H9 (cell line): ENCODE data around the gene MUTYH. TPM values are rescaled to one million over a fixed set of nuclear protein-coding genes. Genes with fewer than 3 reads are reported as not detected.

ENCODE experiments used
- DNase-seq: peaks from one replicate; pipeline ENCODE4 v3.0.0-alpha.2; 2017
- H2AFZ ChIP-seq: one replicate; pipeline ENCODE4 v1.6.1; 2013; ENCODE audit warnings: mild to moderate bottlenecking, low read length, control low read depth, moderate library complexity
- H2AK5ac ChIP-seq: 2 replicates; pipeline ENCODE4 v1.6.1; 2013; ENCODE audit warnings: low read length, control low read depth, mixed read lengths; ENCODE audit not compliant: insufficient read length
- H2BK120ac ChIP-seq: one replicate; pipeline ENCODE4 v1.6.1; 2013; ENCODE audit warnings: low read depth, mild to moderate bottlenecking, low read length, control low read depth, inconsistent platforms; ENCODE audit not compliant: poor library complexity, severe bottlenecking
- H2BK12ac ChIP-seq: 2 replicates; pipeline ENCODE4 v1.6.1; 2013; ENCODE audit warnings: low read length, control low read depth, mixed read lengths, low read depth; ENCODE audit not compliant: insufficient read length
- H2BK15ac ChIP-seq: 2 replicates; pipeline ENCODE4 v1.6.1; 2013; ENCODE audit warnings: low read depth, low read length, control low read depth
- H2BK20ac ChIP-seq: one replicate; pipeline ENCODE4 v1.6.1; 2013; ENCODE audit warnings: low read depth, mild to moderate bottlenecking, low read length, control low read depth, inconsistent platforms; ENCODE audit not compliant: poor library complexity, severe bottlenecking
- H2BK5ac ChIP-seq: 2 replicates; pipeline ENCODE4 v1.6.1; 2013; ENCODE audit warnings: low read length, control low read depth, mixed read lengths; ENCODE audit not compliant: insufficient read length
- H3K14ac ChIP-seq: 2 replicates; pipeline ENCODE4 v1.6.1; 2013; ENCODE audit warnings: low read length, control low read depth; ENCODE audit not compliant: insufficient read depth
- H3K18ac ChIP-seq: 2 replicates; pipeline ENCODE4 v1.6.1; 2013; ENCODE audit warnings: low read depth, mild to moderate bottlenecking, mixed read lengths, low read length, control low read depth; ENCODE audit not compliant: insufficient read length
- H3K23ac ChIP-seq: 2 replicates; pipeline ENCODE4 v1.6.1; 2013; ENCODE audit warnings: low read length, control low read depth, mixed read lengths, low read depth; ENCODE audit not compliant: insufficient read length
- H3K23me2 ChIP-seq: 2 replicates; pipeline ENCODE4 v1.6.1; 2013; ENCODE audit warnings: low read depth, mild to moderate bottlenecking, mixed read lengths, low read length, control low read depth; ENCODE audit not compliant: insufficient read length, poor library complexity, severe bottlenecking
- H3K27ac ChIP-seq: 2 replicates; pipeline ENCODE4 v1.5.1; 2013; ENCODE audit warnings: low read length, control low read depth, mixed read lengths, low read depth; ENCODE audit not compliant: insufficient read length
- H3K27me3 ChIP-seq: 2 replicates; pipeline ENCODE4 v1.6.1; 2013; ENCODE audit warnings: low read length, control low read depth, inconsistent platforms; ENCODE audit not compliant: insufficient read depth
- H3K4ac ChIP-seq: 2 replicates; pipeline ENCODE4 v1.6.1; 2013; ENCODE audit warnings: low read depth, mild to moderate bottlenecking, control low read depth, inconsistent platforms, low read length, moderate library complexity
- H3K4me1 ChIP-seq: 2 replicates; pipeline ENCODE4 v1.6.1; 2013; ENCODE audit warnings: low read length, control low read depth, inconsistent platforms; ENCODE audit not compliant: insufficient read depth
- H3K4me2 ChIP-seq: 2 replicates; pipeline ENCODE4 v1.6.1; 2013; ENCODE audit warnings: low read length, control low read depth, mixed read lengths; ENCODE audit not compliant: insufficient read length, insufficient read depth
- H3K56ac ChIP-seq: 2 replicates; pipeline ENCODE4 v1.6.1; 2013; ENCODE audit warnings: low read depth, mild to moderate bottlenecking, mixed read lengths, low read length, control low read depth; ENCODE audit not compliant: insufficient read length
- H3K79me1 ChIP-seq: 2 replicates; pipeline ENCODE4 v1.6.1; 2013; ENCODE audit warnings: low read depth, mild to moderate bottlenecking, moderate library complexity, low read length, control low read depth, inconsistent platforms; ENCODE audit not compliant: insufficient read depth, poor library complexity, severe bottlenecking
- H3K79me2 ChIP-seq: 2 replicates; pipeline ENCODE4 v1.6.1; 2013; ENCODE audit warnings: low read length, control low read depth, inconsistent platforms; ENCODE audit not compliant: insufficient read depth
- H3K9ac ChIP-seq: 2 replicates; pipeline ENCODE4 v1.6.1; 2013; ENCODE audit warnings: low read length, control low read depth, mixed read lengths; ENCODE audit not compliant: insufficient read length; ENCODE audit errors: extremely low read depth
- H3K9me3 ChIP-seq: one replicate; pipeline ENCODE4 v1.6.1; 2013; ENCODE audit warnings: low read depth, low read length, inconsistent platforms; ENCODE audit not compliant: control insufficient read depth
- H3T11ph ChIP-seq: one replicate; pipeline ENCODE4 v1.6.1; 2013; ENCODE audit warnings: mild to moderate bottlenecking, low read length, control low read depth, inconsistent platforms
- H4K20me1 ChIP-seq: one replicate; pipeline ENCODE4 v1.6.1; 2013; ENCODE audit not compliant: control insufficient read depth, insufficient read length, insufficient read depth
- H4K5ac ChIP-seq: 2 replicates; pipeline ENCODE4 v1.6.1; 2013; ENCODE audit warnings: low read depth, mild to moderate bottlenecking, mixed read lengths, low read length, control low read depth; ENCODE audit not compliant: insufficient read length
- H4K8ac ChIP-seq: replicated peaks from 2 replicates; pipeline ENCODE4 v1.6.1; 2013; ENCODE audit warnings: low read length, control low read depth, mixed read lengths, low read depth; ENCODE audit not compliant: insufficient read length
- H4K91ac ChIP-seq: 2 replicates; pipeline ENCODE4 v1.6.1; 2013; ENCODE audit warnings: low read depth, mild to moderate bottlenecking, moderate library complexity, mixed read lengths, low read length, control low read depth; ENCODE audit not compliant: insufficient read length
- H3K27ac Mint-ChIP-seq, 3 experiments: 2 replicates in 2 of 3; 3 replicates in 1 of 3; pipeline ENCODE4 v1.8.0; 2020 to 2021; ENCODE audit warnings: mixed read lengths in 3 of 3, mild to moderate bottlenecking in 1 of 3, moderate library complexity in 1 of 3
- H3K27me3 Mint-ChIP-seq: 2 replicates; pipeline ENCODE4 v1.8.0; 2021; ENCODE audit warnings: low read depth, mild to moderate bottlenecking, moderate library complexity, mixed read lengths
- H3K36me3 Mint-ChIP-seq, 3 experiments: 2 replicates in 2 of 3; 3 replicates in 1 of 3; pipeline ENCODE4 v1.8.0; 2020 to 2021; ENCODE audit warnings: low read depth in 3 of 3, mixed read lengths in 3 of 3; ENCODE audit not compliant: insufficient read depth in 1 of 3
- H3K4me1 Mint-ChIP-seq, 2 experiments: 2 replicates each; pipeline ENCODE4 v1.8.0; 2020; ENCODE audit warnings: mixed read lengths in 2 of 2
- H3K4me3 Mint-ChIP-seq, 2 experiments: 2 replicates in 1 of 2; 3 replicates in 1 of 2; pipeline ENCODE4 v1.8.0; 2020 to 2021; ENCODE audit warnings: mild to moderate bottlenecking in 2 of 2, mixed read lengths in 2 of 2, moderate library complexity in 1 of 2
- H3K9me3 Mint-ChIP-seq, 2 experiments: 2 replicates in 1 of 2; 3 replicates in 1 of 2; pipeline ENCODE4 v1.8.0; 2020; ENCODE audit warnings: mild to moderate bottlenecking in 2 of 2, mixed read lengths in 2 of 2, moderate library complexity in 1 of 2
- CTCF ChIP-seq: fragments of 200-600 bp; sonication (generic); conservative IDR thresholded peaks from 3 replicates; pipeline ENCODE4 v1.8.0; 2021; ENCODE audit warnings: antibody characterized with exemption, mild to moderate bottlenecking
- WGBS: extraction: QIAGEN DNeasy Blood & Tissue Kit; methylation state at CpG from one replicate; pipeline ENCODE4 v1.1.7; 2013; ENCODE audit warnings: missing lambda C conversion rate, low lambda C conversion rate, mixed read lengths; ENCODE audit not compliant: insufficient read length; ENCODE audit errors: extremely low coverage; 5-methylcytosine and 5-hydroxymethylcytosine counted together
- total RNA-seq: library from RNA; stranded (reverse); gene quantifications from 2 replicates; pipeline ENCODE4 v1.2.1, GENCODE V29; 2021

The MUTYH gene
- total RNA-seq, 1 experiment from 2014 or later, result 52.6 TPM

DNA sequence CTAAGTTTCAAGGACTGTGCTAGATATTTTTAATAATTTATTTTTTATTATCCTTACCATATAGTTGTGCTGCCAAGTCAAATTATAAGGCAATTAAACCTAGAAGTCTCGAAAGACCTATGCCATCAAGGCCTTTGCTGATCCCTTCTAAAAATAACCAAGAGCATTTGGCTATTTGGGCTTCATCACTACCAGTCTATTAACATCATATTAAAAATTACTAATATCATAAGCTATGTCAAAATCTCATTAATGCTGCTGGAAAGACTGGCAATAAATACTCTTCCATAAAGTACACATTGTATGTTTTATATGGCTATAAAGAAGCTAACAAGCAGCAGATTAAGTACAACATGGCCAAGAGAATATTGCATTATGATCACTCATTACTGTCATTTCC is 43.0 kb upstream of the MUTYH start:
- H2BK20ac ChIP-seq, result no peak overlapping the region
- WGBS, result no CpG with 5 or more reads among the region's 1 CpG

More for the DNA sequence above, 43.0 kb upstream of the MUTYH start:
- no peak for TF ChIP-seq CTCF
- no peaks in the 10 kb centered on the region for H3K4me1 ChIP-seq
- no peak overlapping the region for H4K5ac ChIP-seq
- no peak overlapping the region for H4K8ac ChIP-seq
- H3K27ac ChIP-seq, result no peak overlapping the region
- H3K4me1 Mint-ChIP-seq, result no peaks in the 10 kb centered on the region
- no peaks in the 10 kb centered on the region for H4K20me1 ChIP-seq
- H3K27ac Mint-ChIP-seq, result no peak overlapping the region
- no peak overlapping the region for H3K4me3 Mint-ChIP-seq
- no peak overlapping the region for H3K18ac ChIP-seq
- H2BK12ac ChIP-seq, result no peak overlapping the region
- no peak overlapping the region for H2BK15ac ChIP-seq
- H3K9ac ChIP-seq, result no peak overlapping the region
- H3K9me3 ChIP-seq, result no peaks in the 10 kb centered on the region
- H3K4ac ChIP-seq, result no peak overlapping the region
- H3K23me2 ChIP-seq, result no peaks in the 10 kb centered on the region
- DNase-seq, result no peak
- H2AK5ac ChIP-seq, result no peak overlapping the region
- H3K9me3 Mint-ChIP-seq, result no peaks in the 10 kb centered on the region
- H3K14ac ChIP-seq, result no peak overlapping the region
- H2AFZ ChIP-seq, result no peak overlapping the region
- H3K23ac ChIP-seq, result no peak overlapping the region
- no peak overlapping the region for H3K56ac ChIP-seq
- H3K36me3 Mint-ChIP-seq, result no peaks in the 10 kb centered on the region
- H3K27me3 ChIP-seq, result no peaks in the 10 kb centered on the region
- H2BK120ac ChIP-seq, result no peak overlapping the region
- H2BK5ac ChIP-seq, result no peak overlapping the region
- H3T11ph ChIP-seq, result no peak overlapping the region
- H3K79me1 ChIP-seq, result no peaks in the 10 kb centered on the region
- no peak overlapping the region for H3K4me2 ChIP-seq
- no peak overlapping the region for H4K91ac ChIP-seq
- H3K79me2 ChIP-seq, result no peaks in the 10 kb centered on the region
- H3K27me3 Mint-ChIP-seq, result no peaks in the 10 kb centered on the region
